K562 (cell line): ENCODE data around the gene SLC22A1. TPM values are rescaled to one million over a fixed set of nuclear protein-coding genes. Genes with fewer than 3 reads are reported as not detected.

Experiments
- ATAC-seq: fragments of 200-7000 bp; cut with Tn5 transposase; 3 replicates; pipeline ENCODE4 v1.9.1; 2020; ENCODE audit warnings: moderate library complexity
- BruUV-seq: library from RNA; stranded (reverse); fragments of 400-500 nt; replicated peaks from 2 replicates; lab custom pipeline; 2021; lab: Mats Ljungman, UMichigan
- CTCF ChIA-PET: fragments of 300-600 bp; formaldehyde crosslinking; extraction: SDS; loops from one replicate; lab custom pipeline; 2021; ENCODE audit warnings: low intra/inter-chr PET ratio; lab: Yijun Ruan, JAX
- POLR2A ChIA-PET: fragments of 300-600, 350-650 bp; sonication (Branson Sonifier 250); formaldehyde crosslinking; extraction: SDS; loops from one replicate; lab custom pipeline; 2021; ENCODE audit warnings: antibody characterized with exemption, inconsistent platforms; lab: Yijun Ruan, JAX
- DNase-seq, 4 experiments: peaks; one replicate each; pipeline versions ENCODE4 v3.0.0 to v3.0.0-alpha.2; 2011 to 2018; ENCODE audit warnings: low spot score in 3 of 4, mixed read lengths in 3 of 4; ENCODE audit errors: extremely low read depth in 1 of 4
- FAIRE-seq: peaks from 2 replicates; lab custom pipeline; 2011; peaks lifted over from hg19 to GRCh38; lab: Jason Lieb, UNC
- H2AFZ ChIP-seq: 2 replicates; pipeline ENCODE4 v1.6.0; 2011; ENCODE audit warnings: low read depth, low read length, control low read depth, inconsistent platforms
- H3K27ac ChIP-seq: fragments of 200-600 bp; 3 replicates; pipeline ENCODE4 v1.8.0; 2011; ENCODE audit warnings: low read depth, mild to moderate bottlenecking, control low read depth, inconsistent platforms, low read length, moderate library complexity, mixed read lengths; ENCODE audit errors: extremely low read depth
- H3K27me3 ChIP-seq, 2 experiments: fragments of 300-600 bp in 1 of 2; 2 replicates in 1 of 2; 3 replicates in 1 of 2; pipeline versions ENCODE4 v1.6.0 to v1.8.0; 2011; ENCODE audit warnings: inconsistent platforms in 2 of 2, low read length in 2 of 2, mild to moderate bottlenecking in 1 of 2, mixed read lengths in 1 of 2, moderate library complexity in 1 of 2; ENCODE audit not compliant: control insufficient read depth in 2 of 2, insufficient read depth in 2 of 2
- H3K36me3 ChIP-seq: fragments of 300-600 bp; 3 replicates; pipeline ENCODE4 v1.8.0; 2011; ENCODE audit warnings: mild to moderate bottlenecking, low read length, inconsistent platforms; ENCODE audit not compliant: control insufficient read depth, insufficient read depth
- H3K4me1 ChIP-seq, 2 experiments: fragments of 200-600 bp in 1 of 2; replicated peaks in 1 of 2; 2 replicates in 1 of 2; 3 replicates in 1 of 2; pipeline versions ENCODE4 v1.5.1 to v1.8.0; 2011; ENCODE audit warnings: inconsistent platforms in 2 of 2, low read length in 2 of 2, mild to moderate bottlenecking in 1 of 2, mixed read lengths in 1 of 2, moderate library complexity in 1 of 2; ENCODE audit not compliant: control insufficient read depth in 2 of 2, insufficient read depth in 2 of 2
- H3K4me2 ChIP-seq: 2 replicates; pipeline ENCODE4 v1.6.1; 2011; ENCODE audit warnings: low read length, control low read depth, inconsistent platforms, mixed read lengths; ENCODE audit not compliant: insufficient read depth
- H3K4me3 ChIP-seq: fragments of 200-600 bp; sonication (generic), shearing (Covaris generic); 2 replicates; pipeline ENCODE4 v1.5.1; 2016; ENCODE audit warnings: control low read depth, inconsistent platforms
- H3K79me2 ChIP-seq: fragments of 200-600 bp; 3 replicates; pipeline ENCODE4 v1.8.0; 2011; ENCODE audit warnings: low read length, inconsistent platforms; ENCODE audit not compliant: control insufficient read depth, insufficient read depth
- H3K9ac ChIP-seq, 2 experiments: 2 replicates each; pipeline versions ENCODE4 v1.6.0 to v1.6.1; 2011; ENCODE audit warnings: low read depth in 2 of 2, low read length in 2 of 2, control low read depth in 1 of 2, inconsistent platforms in 1 of 2, mild to moderate bottlenecking in 1 of 2, mixed read lengths in 1 of 2; ENCODE audit not compliant: insufficient read depth in 1 of 2
- H3K9me1 ChIP-seq: one replicate; pipeline ENCODE4 v1.6.0; 2011; ENCODE audit warnings: inconsistent platforms, mild to moderate bottlenecking, low read length, moderate library complexity; ENCODE audit not compliant: control insufficient read depth, insufficient read depth
- H3K9me3 ChIP-seq: replicated peaks from 2 replicates; pipeline ENCODE4 v1.5.1; 2011; ENCODE audit warnings: low read depth, low read length, inconsistent platforms; ENCODE audit not compliant: control insufficient read depth, insufficient read depth
- H4K20me1 ChIP-seq: replicated peaks from 2 replicates; pipeline ENCODE4 v1.6.1; 2011; ENCODE audit warnings: low read length, inconsistent platforms, mixed read lengths; ENCODE audit not compliant: control insufficient read depth, insufficient read depth
- BDP1 ChIP-seq: IDR thresholded peaks from 3 replicates; pipeline ENCODE4 v1.6.1; 2011; ENCODE audit not compliant: insufficient read length, insufficient read depth
- BMI1 ChIP-seq: fragments of 150-350 bp; IDR thresholded peaks from 2 replicates; pipeline ENCODE4 v1.6.1; 2014; ENCODE audit warnings: low read length
- CREB5 ChIP-seq: fragments of 250-450 bp; sonication (Bioruptor Pico); IDR thresholded peaks from 2 replicates; pipeline ENCODE4 v1.5.0; 2020; ENCODE audit warnings: mild to moderate bottlenecking
- E2F6 ChIP-seq, 2 experiments: IDR thresholded peaks; 2 replicates each; pipeline ENCODE4 v1.6.1; 2011; ENCODE audit warnings: borderline replicate concordance in 1 of 2, control low read depth in 1 of 2, low read depth in 1 of 2, low read length in 1 of 2, mild to moderate bottlenecking in 1 of 2, mixed read lengths in 1 of 2, moderate library complexity in 1 of 2; ENCODE audit not compliant: insufficient read depth in 1 of 2, insufficient read length in 1 of 2, poor library complexity in 1 of 2, severe bottlenecking in 1 of 2; ENCODE audit errors: extremely low read depth in 1 of 2
- EWSR1 ChIP-seq: fragments of 450-650 bp; IDR thresholded peaks from 2 replicates; pipeline ENCODE4 v1.6.1; 2018; ENCODE audit warnings: borderline replicate concordance, mild to moderate bottlenecking, low read depth, moderate library complexity; ENCODE audit not compliant: partially characterized antibody
- HMBOX1 ChIP-seq: sonication (generic); IDR thresholded peaks from 2 replicates; pipeline ENCODE4 v1.6.1; 2016
- JUND ChIP-seq, 2 experiments: IDR thresholded peaks; 2 replicates in 1 of 2; 3 replicates in 1 of 2; pipeline ENCODE4 v1.6.1; 2011; ENCODE audit warnings: borderline replicate concordance in 2 of 2, low read depth in 2 of 2, low read length in 2 of 2, improper control_type of control experiment in 1 of 2, missing biosample characterization in 1 of 2, missing genetic modification characterization in 1 of 2, missing genetic modification reagents in 1 of 2
- NCOR1 ChIP-seq: fragments of 450-650 bp; IDR thresholded peaks from 2 replicates; pipeline ENCODE4 v1.6.1; 2016; ENCODE audit warnings: mild to moderate bottlenecking, moderate library complexity
- NR2F6 ChIP-seq: fragments of 450-650 bp; formaldehyde crosslinking; IDR thresholded peaks from 2 replicates; pipeline ENCODE4 v1.4.0; 2020; ENCODE audit warnings: mild to moderate bottlenecking
- PCBP1 ChIP-seq: fragments of 200-400 bp; formaldehyde crosslinking; IDR thresholded peaks from 2 replicates; pipeline ENCODE4 v1.6.1; 2018; ENCODE audit warnings: mild to moderate bottlenecking, low read depth, low read length; ENCODE audit not compliant: poor library complexity, severe bottlenecking
- PHB ChIP-seq: fragments of 250-450 bp; sonication (Bioruptor Pico); IDR thresholded peaks from 2 replicates; pipeline ENCODE4 v1.5.0; 2021
- PHF21A ChIP-seq: fragments of 450-650 bp; IDR thresholded peaks from 2 replicates; pipeline ENCODE4 v1.6.1; 2017; ENCODE audit warnings: low read depth, borderline replicate concordance
- RAD21 ChIP-seq, 2 experiments: fragments of 250-450 bp in 1 of 2; fragments of 450-650 bp in 1 of 2; sonication (Bioruptor Pico) in 1 of 2; formaldehyde crosslinking in 1 of 2; IDR thresholded peaks in 1 of 2; conservative IDR thresholded peaks in 1 of 2; 2 replicates each; pipeline versions ENCODE4 v1.4.0 to v1.8.0; 2020 to 2022; ENCODE audit warnings: mild to moderate bottlenecking in 2 of 2, moderate library complexity in 1 of 2
- RUNX1 ChIP-seq: sonication (generic); IDR thresholded peaks from 2 replicates; pipeline ENCODE4 v1.6.1; 2016; ENCODE audit warnings: antibody characterized with exemption, low read depth
- SMARCE1 ChIP-seq: fragments of 450-650 bp; IDR thresholded peaks from 2 replicates; pipeline ENCODE4 v1.7.1; 2016; ENCODE audit warnings: mild to moderate bottlenecking
- ZBTB1 ChIP-seq: sonication (generic); formaldehyde crosslinking; IDR thresholded peaks from 2 replicates; pipeline ENCODE4 v1.8.1; 2023; ENCODE audit warnings: missing genetic modification reagents, low read depth, mild to moderate bottlenecking, borderline replicate concordance
- ZNF232 ChIP-seq: sonication (generic); formaldehyde crosslinking; IDR thresholded peaks from 2 replicates; pipeline ENCODE4 v1.8.0; 2022; ENCODE audit warnings: mild to moderate bottlenecking, missing genetic modification reagents
- ZNF280B ChIP-seq: fragments of 250-450 bp; sonication (Bioruptor Pico); IDR thresholded peaks from 2 replicates; pipeline ENCODE4 v1.5.1; 2021; ENCODE audit warnings: mild to moderate bottlenecking
- ZNF551 ChIP-seq: fragments of 250-450 bp; sonication (Bioruptor Pico); IDR thresholded peaks from 2 replicates; pipeline ENCODE4 v1.5.0; 2021; ENCODE audit warnings: mild to moderate bottlenecking, moderate library complexity
- WGBS: fragments of 100-300 bp; shearing (Covaris generic); methylation state at CpG from one replicate; pipeline ENCODE4 v1.1.6; 2016; ENCODE audit warnings: low coverage, mixed read lengths; ENCODE audit not compliant: insufficient coverage; ENCODE audit errors: missing lambda C conversion rate; 5-methylcytosine and 5-hydroxymethylcytosine counted together
- in situ Hi-C: fragments of 300-500 bp; cut with MboI; formaldehyde crosslinking; loops from 4 replicates; pipeline ENCODE4 v1.15.0; 2018; ENCODE audit warnings: inconsistent platforms, mixed read lengths
- intact Hi-C: fragments of 100-400 bp; cut with micrococcal nuclease; formaldehyde crosslinking; loops from 2 replicates; pipeline ENCODE4 v1.14.2; 2022
- polyA plus RNA-seq, 8 experiments: library from polyadenylated mRNA; depleted of rRNA in 4 of 8; stranded (reverse) in 5 of 8; unstranded in 3 of 8; fragments of >200 nt; fragmentation: Nextera tagmentation in 2 of 8; fragmentation: Illumina TruSeq in 1 of 8; extraction: Ambion mirVana in 2 of 8; extraction: Trizol in 1 of 8; gene quantifications; 2 replicates each; pipeline versions ENCODE4 v1.2.1 to v1.2.3, GENCODE V29; 2011 to 2014; ENCODE audit warnings: inconsistent platforms in 1 of 8, missing spikeins in 1 of 8
- total RNA-seq, 7 experiments: library from RNA; depleted of rRNA in 6 of 7; stranded (reverse); fragments of >200 nt in 6 of 7; fragmentation: Illumina TruSeq in 2 of 7; extraction: Trizol in 2 of 7; gene quantifications; 2 replicates each; pipeline versions ENCODE4 v1.2.1 to v1.2.3, GENCODE V29; 2011 to 2021; ENCODE audit warnings: low replicate concordance in 1 of 7

SLC22A1 gene
- total and polyA plus RNA-seq, 9 of the 15 experiments (the other 6 are each of a cell fraction or from before 2014, with no cell fraction given) = 0.11 to 0.60 (median 0.26) TPM; not detected in 4

- FAIRE-seq (no peak), DNase-seq (no peak), ATAC-seq (no peak)
- Histone ChIP-seq H3K9me3 (no peaks in the 10 kb centered on the region), H3K4me1 (no peaks in the 10 kb centered on the region), H3K9me1 (no peaks in the 10 kb centered on the region), H3K79me2 (no peaks in the 10 kb centered on the region), H3K27me3 (peaks cover 0 to 3% of the 10 kb centered on the region in 2 experiments; a peak in 1 of 5 replicates), H3K27ac (no peak overlapping the region), H3K36me3 (no peaks in the 10 kb centered on the region), H4K20me1 (no peaks in the 10 kb centered on the region), H2AFZ (no peak overlapping the region), H3K4me3 (no peak overlapping the region), H3K4me2 (no peak overlapping the region), H3K9ac (no peak overlapping the region)
- ChIA-PET POLR2A (no interaction called here), CTCF (no interaction called here)
- no TSS peak for BruUV-seq
- in situ Hi-C loops = no loop called here
- TF ChIP-seq NR2F6 (no peak), ZNF232 (CRISPR knock-in tag) (no peak), BDP1 (no peak), CREB5 (CRISPR knock-in tag) (no peak), HMBOX1 (no peak), JUND (IDR thresholded peaks at IDR 0.05; ENCODE audit: borderline replicate concordance, low read depth, low read length) (no peak), JUND (tag; IDR thresholded peaks at IDR 0.05; ENCODE audit: borderline replicate concordance, low read depth, low read length) (no peak), EWSR1 (no peak), E2F6 (IDR thresholded peaks at IDR 0.05; ENCODE audit: borderline replicate concordance in 1 of 2, extremely low read depth in 1 of 2, insufficient read depth in 1 of 2, insufficient read length in 1 of 2, low read depth in 1 of 2, low read length in 1 of 2, poor library complexity in 1 of 2, severe bottlenecking in 1 of 2) (no peak), PHB (CRISPR knock-in tag) (no peak), NCOR1 (no peak), PCBP1 (no peak), PHF21A (no peak), SMARCE1 (no peak), BMI1 (no peak), RAD21 (CRISPR knock-in tag; conservative IDR thresholded peaks at IDR 0.05 in 1 of 2, IDR thresholded peaks at IDR 0.05 in 1 of 2) (no peak), ZNF280B (CRISPR knock-in tag) (no peak), RUNX1 (no peak), ZNF551 (CRISPR knock-in tag) (no peak), ZBTB1 (CRISPR knock-in tag) (no peak)
- WGBS = 7% methylated on average over 5 of the region's 5 CpGs
- intact Hi-C loops = no loop called here
These were observed 51.1 kb downstream of the SLC22A1 start for GRCh38 chr6:160172704-160173103.
